Upper lobe of left lung (tissue), 4 donors: Measurements from ENCODE around the gene KCNMA1.

Experiments used
- POLR2A ChIP-seq, 4 donors: fragments of 450-650 bp; IDR thresholded peaks; one replicate each; pipeline ENCODE4 v1.5.1; 2016 to 2017; ENCODE audit warnings: antibody characterized with exemption in 4 of 4, mild to moderate bottlenecking in 2 of 4
- POLR2AphosphoS5 ChIP-seq, 2 donors: sonication (generic); formaldehyde crosslinking; IDR thresholded peaks; one replicate each; pipeline ENCODE4 v1.5.1; 2017; ENCODE audit warnings: antibody characterized with exemption in 2 of 2
- TF ChIP-seq, protein P1 (sequence below), 6 experiments: fragments of 450-650 bp in 4 of 6; fragments of 200-600 bp in 2 of 6; sonication (generic) in 2 of 6; IDR thresholded peaks; one replicate each; pipeline ENCODE4 v1.5.1; 2016 to 2019; ENCODE audit warnings: antibody characterized with exemption in 6 of 6

- TF ChIP-seq, protein P1, sequence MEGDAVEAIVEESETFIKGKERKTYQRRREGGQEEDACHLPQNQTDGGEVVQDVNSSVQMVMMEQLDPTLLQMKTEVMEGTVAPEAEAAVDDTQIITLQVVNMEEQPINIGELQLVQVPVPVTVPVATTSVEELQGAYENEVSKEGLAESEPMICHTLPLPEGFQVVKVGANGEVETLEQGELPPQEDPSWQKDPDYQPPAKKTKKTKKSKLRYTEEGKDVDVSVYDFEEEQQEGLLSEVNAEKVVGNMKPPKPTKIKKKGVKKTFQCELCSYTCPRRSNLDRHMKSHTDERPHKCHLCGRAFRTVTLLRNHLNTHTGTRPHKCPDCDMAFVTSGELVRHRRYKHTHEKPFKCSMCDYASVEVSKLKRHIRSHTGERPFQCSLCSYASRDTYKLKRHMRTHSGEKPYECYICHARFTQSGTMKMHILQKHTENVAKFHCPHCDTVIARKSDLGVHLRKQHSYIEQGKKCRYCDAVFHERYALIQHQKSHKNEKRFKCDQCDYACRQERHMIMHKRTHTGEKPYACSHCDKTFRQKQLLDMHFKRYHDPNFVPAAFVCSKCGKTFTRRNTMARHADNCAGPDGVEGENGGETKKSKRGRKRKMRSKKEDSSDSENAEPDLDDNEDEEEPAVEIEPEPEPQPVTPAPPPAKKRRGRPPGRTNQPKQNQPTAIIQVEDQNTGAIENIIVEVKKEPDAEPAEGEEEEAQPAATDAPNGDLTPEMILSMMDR (IDR thresholded peaks at IDR 0.05): no peak
- TF ChIP-seq POLR2A (IDR thresholded peaks at IDR 0.05) (no peak), POLR2AphosphoS5 (IDR thresholded peaks at IDR 0.05) (no peak)
Measured at GRCh38 chr10:77614778-77615625, 22.6 kb downstream of the KCNMA1 start.
